Activated CD8-positive, alpha-beta memory T cell treated with anti-CD3 and anti-CD28 coated beads, Interleukin-2, amount 50 U/mL, for 24 hours (primary cell): ENCODE measurements around the gene RTTN.
"Not testable (repeated sequence)": the region's sequence is repeated elsewhere in the genome, so short reads cannot be mapped to it uniquely, and the experiment has no call there.

Source experiments
- DNase-seq: peaks from one replicate; pipeline ENCODE4 v3.0.0-alpha.2; 2020; ENCODE audit errors: extremely low read depth

Gene RTTN

GRCh38 chr18:70154591-70155194 lies 50.8 kb downstream of the RTTN start:
- DNase-seq, result no peak

GRCh38 chr18:70151614-70152013 lies 53.9 kb downstream of the RTTN start:
- no peak for DNase-seq

- DNase-seq, result no peak
These were observed 55.7 kb downstream of the RTTN start for GRCh38 chr18:70149616-70150301.

GRCh38 chr18:70149156-70149555 lies 56.3 kb downstream of the RTTN start:
- no peak for DNase-seq

GRCh38 chr18:70148039-70148938 lies 57.2 kb downstream of the RTTN start:
- no peak for DNase-seq

GRCh38 chr18:70146174-70146573 lies 59.3 kb downstream of the RTTN start:
- DNase-seq, result no peak

- no peak for DNase-seq
These were observed 63.5 kb downstream of the RTTN start for GRCh38 chr18:70142001-70142400.

GRCh38 chr18:70139138-70139537 lies 66.3 kb downstream of the RTTN start:
- no peak for DNase-seq

- DNase-seq, result no peak
These were observed 69.9 kb downstream of the RTTN start for GRCh38 chr18:70135604-70136003.

- DNase-seq, result no peak
These were observed 72.5 kb downstream of the RTTN start for GRCh38 chr18:70132999-70133398.

- DNase-seq, result no peak
These were observed 77.2 kb downstream of the RTTN start for GRCh38 chr18:70128271-70128670.

GRCh38 chr18:70127359-70127758 lies 78.1 kb downstream of the RTTN start:
- no peak for DNase-seq

- no peak for DNase-seq
These were observed 78.7 kb downstream of the RTTN start for GRCh38 chr18:70126832-70127231.

- no peak for DNase-seq
These were observed 81.3 kb downstream of the RTTN start for GRCh38 chr18:70124139-70124538.

GRCh38 chr18:70121842-70122241 lies 83.6 kb downstream of the RTTN start:
- no peak for DNase-seq

GRCh38 chr18:70116949-70117348 lies 88.5 kb downstream of the RTTN start:
- no peak for DNase-seq

GRCh38 chr18:70113511-70113910 lies 92.0 kb downstream of the RTTN start:
- DNase-seq, result no peak

- DNase-seq, result no peak
These were observed 94.8 kb downstream of the RTTN start for GRCh38 chr18:70110678-70111077.

GRCh38 chr18:70107091-70107490 lies 98.4 kb downstream of the RTTN start:
- DNase-seq, result no peak

GRCh38 chr18:70102854-70103253 lies 102.6 kb downstream of the RTTN start:
- DNase-seq, result not testable (repeated sequence)

GRCh38 chr18:70089858-70090257 lies 115.6 kb downstream of the RTTN start:
- DNase-seq, result no peak

- DNase-seq, result no peak
These were observed 119.4 kb downstream of the RTTN start for GRCh38 chr18:70086085-70086484.

- DNase-seq, result no peak
These were observed 119.8 kb downstream of the RTTN start for GRCh38 chr18:70085641-70086040.
